T47D (cell line): ENCODE measurements around the gene SMG9.
"Not testable (repeated sequence)": the region's sequence is repeated elsewhere in the genome, so short reads cannot be mapped to it uniquely, and the experiment has no call there.

Source experiments
- DNase-seq, 2 experiments: peaks; one replicate each; pipeline versions ENCODE4 v3.0.0 to v3.0.0-alpha.2; 2011 to 2012; ENCODE audit warnings: low read depth in 1 of 2, low spot score in 1 of 2
- JUND ChIP-seq: IDR thresholded peaks from 2 replicates; pipeline ENCODE4 v1.6.1; 2012; ENCODE audit warnings: low read depth
- in situ Hi-C: cut with HindIII; loops from 2 replicates; pipeline ENCODE4 v1.10.0; 2016; ENCODE audit warnings: low sequenced_read_pairs, low pct_unique_long_range_greater_than_20kb

Gene SMG9

DNA sequence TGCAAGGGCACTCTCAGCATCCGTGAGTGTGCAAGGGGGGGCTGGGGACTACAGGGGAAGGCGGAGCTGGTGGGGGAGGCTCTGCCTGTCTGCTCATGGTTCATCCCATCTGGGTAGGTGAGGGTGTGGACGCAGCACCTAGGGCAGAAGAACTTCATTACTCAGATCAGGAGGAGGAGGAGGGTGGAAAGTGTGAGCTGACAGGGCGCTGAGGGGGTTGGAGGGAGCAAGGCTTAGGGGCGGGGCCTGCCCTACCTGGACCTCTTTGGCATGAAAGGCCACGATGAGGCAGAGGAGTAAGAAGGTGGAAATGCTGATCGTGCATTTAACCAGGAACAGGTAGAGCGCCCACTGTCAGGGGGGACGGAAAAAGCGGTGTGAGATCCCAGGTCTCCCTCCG lies 21.5 kb upstream of the SMG9 start:
- DNase-seq = no peak
- no peak for TF ChIP-seq JUND
- in situ Hi-C loops = no loop called here

DNA sequence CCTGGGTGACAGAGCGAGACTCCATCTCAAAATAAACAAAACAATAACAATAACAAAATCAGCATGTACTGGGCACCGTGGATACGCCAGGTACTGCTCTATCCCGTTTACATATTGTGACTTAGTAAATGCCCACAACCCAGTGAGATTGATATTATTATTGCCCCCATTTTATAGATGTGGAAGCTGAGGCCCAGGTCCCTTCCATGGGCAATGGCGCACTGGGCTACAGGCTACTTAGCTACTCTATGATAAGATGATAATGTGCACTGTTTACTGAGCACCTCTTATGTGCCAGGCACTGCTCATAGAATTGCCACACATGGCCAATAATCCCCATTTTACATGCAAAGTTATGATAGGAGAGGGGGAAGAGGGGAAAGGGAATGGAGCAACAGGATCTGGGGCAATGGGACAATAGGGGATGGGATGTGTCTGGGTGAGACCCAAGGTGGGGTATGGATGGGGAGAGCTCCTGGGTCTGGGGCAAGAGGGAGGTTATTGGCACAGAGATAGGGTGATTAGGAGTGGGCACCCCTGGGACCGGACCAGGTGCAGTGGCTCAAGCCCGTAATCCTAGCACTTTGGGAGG lies 20.6 kb upstream of the SMG9 start:
- no peak for TF ChIP-seq JUND
- in situ Hi-C loops = no loop called here

DNA sequence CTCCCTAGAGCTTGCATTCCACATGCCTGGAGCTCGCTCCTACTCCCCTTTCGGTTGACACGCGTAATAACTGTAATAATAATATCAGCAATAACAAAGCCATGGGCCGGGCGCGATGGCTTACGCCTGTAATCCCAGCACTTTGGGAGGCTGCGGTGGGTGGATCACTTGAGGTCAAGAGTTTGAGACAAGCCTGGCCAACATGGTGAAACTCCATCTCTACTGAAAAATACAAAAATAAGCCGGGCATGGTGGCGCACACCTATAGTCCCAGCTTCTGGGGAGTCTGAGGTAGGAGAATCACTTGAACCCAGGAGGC lies 20.1 kb upstream of the SMG9 start:
- in situ Hi-C loops, DNase-seq: not testable (repeated sequence)

More for the DNA sequence above, 20.6 kb upstream of the SMG9 start:
- no peak for DNase-seq

DNA sequence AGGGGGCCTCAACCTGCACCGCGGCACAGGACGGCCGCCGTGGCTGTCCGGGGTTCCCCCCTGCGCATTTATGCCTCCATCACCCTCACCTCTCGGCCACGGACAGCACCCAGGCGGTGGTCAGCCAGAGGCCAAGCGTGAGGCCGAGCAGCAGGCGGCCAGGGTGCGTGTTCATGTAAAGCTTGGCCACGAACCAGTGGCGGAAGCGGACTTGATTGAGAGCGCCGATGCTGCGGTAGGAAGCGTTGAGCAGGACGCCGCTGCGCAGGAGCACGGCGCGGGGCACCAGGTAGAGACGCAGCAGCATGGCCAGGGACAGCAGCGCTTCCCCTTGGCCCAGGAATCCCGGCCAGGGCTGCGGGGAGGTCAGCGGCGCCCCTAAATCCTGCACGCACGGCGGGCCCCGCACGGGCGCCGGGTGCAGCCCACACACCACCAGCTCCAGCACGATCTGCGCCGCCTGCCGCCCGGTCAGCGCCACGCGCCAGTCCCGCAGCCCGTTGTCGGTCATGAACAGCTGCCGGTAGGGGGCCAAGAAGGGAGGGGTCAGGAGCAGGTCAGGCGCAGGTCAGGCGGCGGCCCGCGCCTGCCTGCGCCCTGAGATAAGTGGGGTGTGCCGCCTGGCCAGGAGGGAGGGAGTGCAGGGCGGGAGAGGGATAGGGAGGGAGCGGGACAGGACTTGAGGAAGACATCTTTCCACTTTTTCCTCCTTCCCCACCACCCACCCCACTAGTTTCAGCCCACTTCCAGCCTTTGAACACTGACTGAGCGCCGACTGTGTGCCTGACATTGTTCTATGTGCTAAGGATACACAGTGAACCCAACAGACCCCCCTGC lies 19.6 kb upstream of the SMG9 start:
- in situ Hi-C loops = no loop called here
- no peak for DNase-seq
- no peak for TF ChIP-seq JUND

DNA sequence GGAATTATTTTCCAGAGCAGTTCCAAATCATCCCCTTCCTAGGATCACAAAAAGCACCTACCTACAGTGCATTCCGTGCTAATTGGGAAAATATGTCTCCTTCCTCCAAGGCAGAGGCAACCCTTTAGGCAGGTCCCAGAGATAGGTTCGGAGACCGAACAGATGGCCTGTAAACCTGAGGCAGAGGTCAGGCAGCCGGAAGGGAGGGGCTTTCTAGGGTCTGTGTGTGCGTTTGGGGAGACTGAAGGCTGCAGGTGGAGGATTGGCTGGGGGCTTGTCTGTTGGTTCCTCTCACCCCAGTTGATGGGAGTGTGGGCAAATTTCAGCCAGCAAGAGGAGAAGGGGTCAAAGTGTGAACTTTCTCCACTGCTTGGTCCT lies 19.0 kb upstream of the SMG9 start:
- DNase-seq = no peak
- in situ Hi-C loops = no loop called here
- no peak for TF ChIP-seq JUND

DNA sequence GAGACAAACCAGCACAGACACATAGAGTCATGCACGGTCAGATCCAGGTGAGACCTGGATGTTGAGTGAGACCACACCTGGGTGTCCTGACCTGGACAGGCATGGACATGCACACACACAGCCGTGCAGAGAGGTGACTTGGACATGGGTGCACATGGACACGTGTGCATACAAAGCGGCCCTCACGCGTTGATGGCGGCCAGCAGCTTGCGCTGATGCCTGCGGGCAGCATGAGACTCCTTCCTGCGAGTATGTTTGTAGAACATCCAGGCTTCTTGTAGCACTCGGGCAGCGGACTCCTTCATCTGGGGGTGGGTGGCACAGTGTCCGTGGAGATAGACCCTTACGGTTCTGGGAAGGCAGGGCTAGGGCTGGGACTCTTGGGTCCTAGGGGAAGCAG lies 14.5 kb upstream of the SMG9 start:
- in situ Hi-C loops = no loop called here
- no peak for TF ChIP-seq JUND
- DNase-seq = no peak

DNA sequence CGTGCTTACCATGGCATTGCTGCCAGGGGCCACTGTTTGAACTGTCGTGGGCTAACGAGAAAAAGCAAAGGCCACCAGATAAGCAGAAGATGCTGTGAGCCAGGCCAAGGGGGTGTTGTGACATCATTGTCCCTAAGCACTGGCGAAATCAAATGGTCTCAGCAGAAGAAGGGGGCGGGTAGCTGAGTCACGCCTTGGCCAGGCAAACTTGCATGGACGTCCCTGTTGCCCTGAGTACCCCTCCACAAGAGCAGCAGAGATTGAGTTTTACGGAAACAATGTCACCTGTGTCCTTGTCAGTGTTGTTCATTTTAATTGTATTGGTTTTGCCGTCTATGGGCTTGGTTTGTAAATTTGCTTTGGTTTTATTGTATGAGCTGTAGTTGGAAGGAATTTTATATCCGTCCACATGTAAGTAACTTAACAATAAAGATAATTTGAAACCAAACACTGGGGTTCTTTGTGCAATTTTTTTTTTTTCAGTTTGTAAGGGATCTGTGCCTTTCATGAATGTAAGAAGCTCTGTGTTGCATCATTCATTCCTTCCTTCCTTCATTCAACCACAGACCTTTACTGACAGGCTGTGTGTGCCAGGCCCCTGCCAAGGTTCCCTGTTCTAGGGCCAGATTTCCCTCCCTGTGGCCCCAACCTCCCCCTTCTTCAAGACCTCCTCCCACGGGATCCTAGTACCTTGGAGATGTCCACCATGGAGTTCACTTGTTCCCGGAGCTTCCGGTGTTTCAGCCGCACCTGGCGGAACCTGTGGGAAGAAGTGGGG lies 13.7 kb upstream of the SMG9 start:
- in situ Hi-C loops = no loop called here
- TF ChIP-seq JUND = no peak
- DNase-seq = no peak

DNA sequence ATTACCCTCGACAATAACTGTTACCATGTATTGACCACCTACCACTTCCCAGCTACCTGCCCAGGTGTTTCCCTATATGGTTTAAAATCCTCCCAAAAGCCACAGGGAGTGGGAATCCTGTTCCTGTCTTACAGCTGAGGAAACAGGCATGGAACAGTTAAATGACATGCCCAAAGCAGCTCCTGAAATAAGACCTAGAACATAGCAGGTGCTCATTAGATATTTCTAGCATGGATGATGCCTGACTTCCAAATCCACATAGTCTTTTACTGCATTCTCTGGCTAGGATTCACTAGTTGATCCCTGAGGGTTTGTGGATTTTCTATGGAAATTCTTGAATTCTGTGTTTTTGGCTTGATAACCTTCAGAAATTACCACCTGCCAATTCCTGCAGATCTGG lies 13.1 kb upstream of the SMG9 start:
- no peak for TF ChIP-seq JUND
- DNase-seq = no peak
- in situ Hi-C loops = no loop called here

DNA sequence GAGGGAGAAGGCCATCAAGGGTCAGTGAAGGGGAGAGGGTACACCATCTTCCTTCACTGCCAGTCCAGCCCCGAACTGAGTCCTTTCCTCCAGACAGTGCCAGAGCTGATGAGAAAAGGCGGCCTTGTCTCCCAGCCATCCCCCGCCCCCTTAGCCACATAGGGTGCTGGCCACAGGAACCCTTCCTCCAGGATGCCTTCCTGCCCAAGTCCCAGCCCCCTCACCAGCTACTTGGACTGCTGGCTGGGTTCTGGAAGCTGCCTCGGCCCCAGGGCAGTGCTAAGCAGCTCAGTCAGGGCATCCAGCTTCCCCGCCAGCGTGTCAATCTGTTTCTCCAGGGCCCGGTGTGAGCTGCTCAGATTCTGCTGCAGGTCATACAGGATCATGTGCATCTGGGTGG lies 12.6 kb upstream of the SMG9 start:
- in situ Hi-C loops = no loop called here
- TF ChIP-seq JUND = no peak
- DNase-seq = no peak

DNA sequence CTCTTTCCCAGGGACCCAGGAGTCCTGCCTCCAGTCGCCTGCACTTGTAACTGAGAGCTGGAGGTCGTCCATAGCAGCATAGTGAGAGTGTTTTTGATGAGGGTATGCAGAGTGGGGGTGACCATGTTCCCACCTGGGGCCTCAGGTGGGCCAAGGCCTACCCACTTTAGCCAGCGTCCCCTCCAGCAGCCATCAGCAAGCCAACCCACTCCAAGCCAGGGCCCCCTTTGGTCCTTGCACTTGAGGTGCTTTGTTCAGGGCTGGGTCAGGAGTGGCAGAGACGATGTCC lies 11.9 kb upstream of the SMG9 start:
- TF ChIP-seq JUND = no peak
- in situ Hi-C loops = no loop called here
- no peak for DNase-seq

DNA sequence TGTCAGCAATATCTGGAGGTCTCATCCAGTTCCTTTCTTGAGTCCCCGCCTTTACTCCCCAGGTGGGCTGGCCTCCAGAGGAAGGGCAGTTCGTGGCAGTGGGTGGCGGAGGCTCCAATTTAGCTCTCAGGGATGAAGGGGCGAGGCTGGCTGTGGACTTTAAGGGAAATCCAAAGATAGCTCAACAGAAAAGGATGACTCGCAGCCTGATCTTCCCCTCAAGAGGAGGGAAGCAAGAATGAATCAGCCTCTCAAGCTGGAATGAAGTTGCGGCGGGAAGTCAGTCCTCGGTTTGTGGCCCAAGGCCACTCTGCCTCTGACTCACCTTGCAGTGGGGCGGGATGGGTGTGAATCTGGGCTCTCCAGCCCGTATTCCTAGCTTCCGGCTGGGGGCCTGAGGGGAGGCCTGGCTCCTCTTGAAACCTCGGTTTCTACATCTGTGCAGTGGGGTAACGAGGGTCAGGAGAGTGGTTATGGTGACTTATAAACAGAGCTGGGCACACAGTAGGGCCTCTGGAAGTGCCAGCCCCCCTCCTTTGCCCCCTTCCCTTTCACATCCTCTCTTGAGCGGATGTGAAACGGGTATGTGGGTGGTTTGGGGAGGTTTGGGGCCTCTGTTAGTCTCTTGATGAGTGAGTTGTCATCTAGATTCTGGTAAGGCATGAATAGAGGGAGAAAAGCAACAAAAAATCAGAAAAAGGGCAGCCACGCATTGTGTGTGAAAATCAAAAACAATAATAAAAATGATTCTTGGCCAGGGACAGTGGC lies 10.5 kb upstream of the SMG9 start:
- no peak for DNase-seq
- in situ Hi-C loops = no loop called here

DNA sequence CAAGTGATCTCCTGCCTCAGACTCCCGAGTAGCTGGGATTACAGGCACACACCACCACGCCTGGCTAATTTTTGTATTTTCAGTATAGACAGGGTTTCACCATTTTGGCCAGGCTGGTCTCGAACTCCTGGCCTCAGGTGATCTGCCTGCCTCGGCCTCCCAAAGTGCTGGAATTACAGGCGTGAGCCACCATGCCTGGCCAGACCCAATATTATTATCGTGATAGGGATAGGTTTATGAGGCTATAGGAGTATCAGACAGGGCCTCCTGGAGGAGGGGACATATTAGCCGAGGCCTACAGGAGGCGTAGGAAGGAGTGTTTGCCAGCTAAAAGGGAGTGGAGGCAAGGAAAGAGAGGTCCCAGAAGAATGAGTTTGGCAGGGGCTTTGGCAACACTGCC lies 9.9 kb upstream of the SMG9 start:
- in situ Hi-C loops, DNase-seq: not testable (repeated sequence)

More for the DNA sequence above, 10.5 kb upstream of the SMG9 start:
- no peak for TF ChIP-seq JUND

DNA sequence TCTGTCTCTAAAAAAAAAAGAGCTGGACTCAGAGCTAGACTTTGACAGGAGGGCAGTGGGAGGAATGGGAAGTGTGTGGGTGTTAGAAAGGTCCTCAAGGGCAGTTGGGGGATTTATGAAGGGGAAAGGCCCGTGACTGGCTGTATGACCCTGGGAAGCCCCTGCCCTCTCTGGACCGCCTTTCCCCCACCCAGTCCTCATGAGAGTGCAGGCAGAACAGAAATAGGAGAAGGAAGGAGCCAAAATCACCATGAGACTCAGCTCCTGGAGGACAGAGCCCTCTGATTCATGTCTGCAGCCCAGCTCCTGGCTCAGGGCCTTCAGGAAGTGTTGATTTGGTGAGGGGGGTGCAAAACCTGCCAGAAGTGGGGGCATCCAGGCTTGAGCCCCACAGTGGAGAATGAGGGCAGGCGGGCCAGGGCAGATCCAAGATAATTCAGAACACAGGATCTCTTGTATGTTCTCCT lies 8.7 kb upstream of the SMG9 start:
- in situ Hi-C loops = no loop called here
- no peak for TF ChIP-seq JUND
- DNase-seq = no peak
